Upper lobe of right lung (tissue), 1 donor: ENCODE measurements around the gene CENPP. TPM values are rescaled to one million over a fixed set of nuclear protein-coding genes. Genes with fewer than 3 reads are reported as not detected.
"Not testable (repeated sequence)": the region's sequence is repeated elsewhere in the genome, so short reads cannot be mapped to it uniquely, and the experiment has no call there.

Experiments used
- ATAC-seq: fragments of 200-7000 bp; cut with Tn5 transposase; one replicate; pipeline ENCODE4 v1.9.1; 2020; ENCODE audit warnings: mild to moderate bottlenecking, moderate library complexity
- DNase-seq: peaks from one replicate; pipeline ENCODE4 v3.0.0-alpha.2; 2020
- H3K27ac ChIP-seq: fragments of 200-600 bp; one replicate; pipeline ENCODE4 v1.8.0; 2022
- H3K27me3 ChIP-seq: fragments of 200-600 bp; one replicate; pipeline ENCODE4 v1.8.0; 2022; ENCODE audit warnings: mild to moderate bottlenecking
- H3K36me3 ChIP-seq: fragments of 200-600 bp; one replicate; pipeline ENCODE4 v1.8.0; 2022
- H3K4me1 ChIP-seq: fragments of 200-600 bp; one replicate; pipeline ENCODE4 v1.8.0; 2022
- H3K4me3 ChIP-seq: fragments of 200-600 bp; one replicate; pipeline ENCODE4 v1.8.0; 2022; ENCODE audit warnings: mild to moderate bottlenecking
- H3K9me3 ChIP-seq: fragments of 200-600 bp; one replicate; pipeline ENCODE4 v1.8.0; 2022
- CTCF ChIP-seq: fragments of 200-600 bp; IDR thresholded peaks from one replicate; pipeline ENCODE4 v1.8.0; 2022; ENCODE audit warnings: antibody characterized with exemption
- intact Hi-C: fragments of 100-400 bp; cut with DNase I; formaldehyde crosslinking; loops from one replicate; pipeline ENCODE4 v1.11.0; 2022
- total RNA-seq: library from RNA; stranded (reverse); fragmentation: NEBNext Ultra II Directional; extraction: Animal tissue kit (Norgen Biotek cat#: 25700); gene quantifications from one replicate; pipeline ENCODE4 v1.2.1, GENCODE V29; 2021
- donor health status: DM: no; HTN: yes; CAD: no; lungs with severe emphysema.

Gene CENPP
- total RNA-seq, 1 donor from 2014 or later, result 4.0 TPM

GRCh38 chr9:92589923-92590322, 264.2 kb downstream of the CENPP start:
- DNase-seq (no peak), ATAC-seq (no peak)
- H3K27ac ChIP-seq, result no peak overlapping the region
- intact Hi-C loops, result no loop called here
- no peak for TF ChIP-seq CTCF
- H3K4me3 ChIP-seq, result no peak overlapping the region
- H3K4me1 ChIP-seq, result peaks cover 18% of the 10 kb centered on the region
- no peaks in the 10 kb centered on the region for H3K27me3 ChIP-seq
- H3K9me3 ChIP-seq, result no peaks in the 10 kb centered on the region
- H3K36me3 ChIP-seq, result no peaks in the 10 kb centered on the region

- no peak for TF ChIP-seq CTCF
- no peak for DNase-seq
- no peak overlapping the region for H3K4me3 ChIP-seq
- no peaks in the 10 kb centered on the region for H3K36me3 ChIP-seq
- ATAC-seq, result peak; percentile 82
- no peak overlapping the region for H3K27ac ChIP-seq
- H3K4me1 ChIP-seq, result peaks cover 18% of the 10 kb centered on the region
- H3K27me3 ChIP-seq, result no peaks in the 10 kb centered on the region
- intact Hi-C loops, result no loop called here
- no peaks in the 10 kb centered on the region for H3K9me3 ChIP-seq
Observed at GRCh38 chr9:92590377-92590776, 264.6 kb downstream of the CENPP start.

- no peak for TF ChIP-seq CTCF
- DNase-seq (no peak), ATAC-seq (no peak)
- Histone ChIP-seq H3K4me3 (no peak overlapping the region), H3K36me3 (no peaks in the 10 kb centered on the region), H3K27ac (no peak overlapping the region), H3K27me3 (no peaks in the 10 kb centered on the region), H3K4me1 (peaks cover 23% of the 10 kb centered on the region), H3K9me3 (no peaks in the 10 kb centered on the region)
- intact Hi-C loops, result no loop called here
Observed at GRCh38 chr9:92592537-92592936, 266.8 kb downstream of the CENPP start.

GRCh38 chr9:92592946-92593861, 267.5 kb downstream of the CENPP start:
- H3K36me3 ChIP-seq, result no peaks in the 10 kb centered on the region
- H3K27me3 ChIP-seq, result no peaks in the 10 kb centered on the region
- no peak for ATAC-seq
- H3K9me3 ChIP-seq, result no peaks in the 10 kb centered on the region
- TF ChIP-seq CTCF, result no peak
- H3K4me3 ChIP-seq, result no peak overlapping the region
- no peak overlapping the region for H3K27ac ChIP-seq
- peaks cover 30% of the 10 kb centered on the region for H3K4me1 ChIP-seq
- DNase-seq, result no peak
- intact Hi-C loops, result no loop called here

GRCh38 chr9:92595075-92595474, 269.3 kb downstream of the CENPP start:
- intact Hi-C loops, ATAC-seq, H3K27ac ChIP-seq, H3K36me3 ChIP-seq, H3K9me3 ChIP-seq, H3K4me3 ChIP-seq, H3K27me3 ChIP-seq, DNase-seq: not testable (repeated sequence)
- H3K4me1 ChIP-seq, result peaks cover 36% of the 10 kb centered on the region

GRCh38 chr9:92595930-92596329, 270.2 kb downstream of the CENPP start:
- intact Hi-C loops, result no loop called here
- DNase-seq (no peak), ATAC-seq (no peak)
- H3K27me3 ChIP-seq, result no peaks in the 10 kb centered on the region
- H3K9me3 ChIP-seq, result no peaks in the 10 kb centered on the region
- no peak for TF ChIP-seq CTCF
- H3K4me1 ChIP-seq, result peaks cover 33% of the 10 kb centered on the region
- H3K27ac ChIP-seq, result no peak overlapping the region
- no peak overlapping the region for H3K4me3 ChIP-seq
- no peaks in the 10 kb centered on the region for H3K36me3 ChIP-seq
